IMR-90 (cell line): ENCODE results near the gene SLC12A8. TPM values are rescaled to one million over a fixed set of nuclear protein-coding genes. Genes with fewer than 3 reads are reported as not detected.

Experiments used
- ATAC-seq: fragments of 200-7000 bp; cut with Tn5 transposase; 2 replicates; pipeline ENCODE4 v1.9.1; 2020; ENCODE audit warnings: low read depth, mild to moderate bottlenecking, moderate library complexity
- BruUV-seq: library from RNA; stranded (reverse); fragments of 400-500 nt; replicated peaks from 2 replicates; lab custom pipeline; 2021; lab: Mats Ljungman, UMichigan
- CTCF ChIA-PET: fragments of 300-600 bp; formaldehyde crosslinking; extraction: SDS; loops from one replicate; lab custom pipeline; 2021; ENCODE audit warnings: antibody characterized with exemption; lab: Yijun Ruan, JAX
- POLR2A ChIA-PET: fragments of 300-600 bp; sonication (Branson Sonifier 250); formaldehyde crosslinking; loops from one replicate; lab custom pipeline; 2022; ENCODE audit warnings: antibody characterized with exemption; ENCODE audit not compliant: unreplicated experiment; lab: Charles Lee
- DNase-seq: peaks from one replicate; pipeline ENCODE4 v3.0.0; 2013
- H2AFZ ChIP-seq: replicated peaks from 2 replicates; pipeline ENCODE3; 2013; ENCODE audit warnings: low read length, mild to moderate bottlenecking; ENCODE audit not compliant: poor library complexity
- H2AK5ac ChIP-seq: 2 replicates; pipeline ENCODE4 v1.6.1; 2013; ENCODE audit warnings: low read depth, low read length, inconsistent platforms
- H2AK9ac ChIP-seq: replicated peaks from 2 replicates; pipeline ENCODE3; 2013; ENCODE audit warnings: mild to moderate bottlenecking, low read depth, low read length, moderate library complexity; ENCODE audit not compliant: poor library complexity
- H2BK120ac ChIP-seq: 2 replicates; pipeline ENCODE4 v1.6.1; 2013; ENCODE audit warnings: low read depth, low read length, inconsistent platforms
- H2BK15ac ChIP-seq: 3 replicates; pipeline ENCODE4 v1.6.1; 2013; ENCODE audit warnings: low read depth, low read length, inconsistent platforms
- H2BK20ac ChIP-seq: 2 replicates; pipeline ENCODE4 v1.6.1; 2013; ENCODE audit warnings: low read depth, mild to moderate bottlenecking, inconsistent platforms, low read length, moderate library complexity
- H2BK5ac ChIP-seq: 2 replicates; pipeline ENCODE4 v1.6.1; 2013; ENCODE audit warnings: mild to moderate bottlenecking, low read depth, low read length, inconsistent platforms; ENCODE audit not compliant: poor library complexity, severe bottlenecking
- H3K14ac ChIP-seq: replicated peaks from 2 replicates; pipeline ENCODE4 v1.6.1; 2013; ENCODE audit warnings: low read depth, low read length, inconsistent platforms
- H3K18ac ChIP-seq: 2 replicates; pipeline ENCODE4 v1.6.1; 2013; ENCODE audit warnings: low read depth, low read length, control low read depth
- H3K23ac ChIP-seq: 2 replicates; pipeline ENCODE4 v1.6.1; 2013; ENCODE audit warnings: low read depth, low read length, inconsistent platforms
- H3K27ac ChIP-seq: 2 replicates; pipeline ENCODE4 v1.5.1; 2013; ENCODE audit warnings: mild to moderate bottlenecking, control low read depth, low read length; ENCODE audit not compliant: insufficient read depth
- H3K27me3 ChIP-seq: 2 replicates; pipeline ENCODE4 v1.6.1; 2013; ENCODE audit warnings: low read length; ENCODE audit not compliant: control insufficient read depth, insufficient read depth
- H3K36me3 ChIP-seq: 2 replicates; pipeline ENCODE4 v1.6.1; 2013; ENCODE audit warnings: low read length, mixed read lengths; ENCODE audit not compliant: control insufficient read depth, insufficient read depth
- H3K4ac ChIP-seq: 2 replicates; pipeline ENCODE4 v1.6.1; 2013; ENCODE audit warnings: low read depth, low read length, inconsistent platforms
- H3K4me1 ChIP-seq: 2 replicates; pipeline ENCODE4 v1.6.1; 2013; ENCODE audit warnings: low read length, mixed read lengths; ENCODE audit not compliant: control insufficient read depth, insufficient read depth
- H3K4me2 ChIP-seq: 2 replicates; pipeline ENCODE4 v1.6.1; 2013; ENCODE audit warnings: low read depth, mild to moderate bottlenecking, control low read depth, low read length, moderate library complexity
- H3K4me3 ChIP-seq: 2 replicates; pipeline ENCODE4 v1.5.1; 2013; ENCODE audit warnings: low read depth, mild to moderate bottlenecking, control low read depth, low read length, moderate library complexity; ENCODE audit not compliant: insufficient read depth
- H3K56ac ChIP-seq: 2 replicates; pipeline ENCODE4 v1.6.1; 2013; ENCODE audit warnings: low read length, inconsistent platforms; ENCODE audit not compliant: insufficient read depth; ENCODE audit errors: extremely low read depth
- H3K79me1 ChIP-seq, 2 experiments: 2 replicates each; pipeline ENCODE4 v1.6.1; 2013; ENCODE audit warnings: low read length in 2 of 2, inconsistent platforms in 1 of 2, low read depth in 1 of 2
- H3K9ac ChIP-seq: 2 replicates; pipeline ENCODE4 v1.6.1; 2013; ENCODE audit warnings: low read depth, low read length, control low read depth
- H3K9me1 ChIP-seq: 2 replicates; pipeline ENCODE4 v1.6.1; 2013; ENCODE audit warnings: low read length, inconsistent platforms; ENCODE audit not compliant: insufficient read depth
- H3K9me3 ChIP-seq: 2 replicates; pipeline ENCODE4 v1.6.1; 2013; ENCODE audit warnings: low read length; ENCODE audit not compliant: control insufficient read depth, insufficient read depth
- H4K20me1 ChIP-seq: 2 replicates; pipeline ENCODE4 v1.6.1; 2013; ENCODE audit warnings: low read length, inconsistent platforms; ENCODE audit not compliant: insufficient read depth
- H4K5ac ChIP-seq: 2 replicates; pipeline ENCODE4 v1.6.1; 2013; ENCODE audit warnings: mild to moderate bottlenecking, low read depth, low read length, control low read depth
- H4K8ac ChIP-seq, 2 experiments: 2 replicates each; pipeline ENCODE4 v1.6.1; 2013; ENCODE audit warnings: low read depth in 2 of 2, low read length in 2 of 2, control low read depth in 1 of 2, inconsistent platforms in 1 of 2
- H4K91ac ChIP-seq: 2 replicates; pipeline ENCODE4 v1.6.1; 2013; ENCODE audit warnings: low read depth, low read length, inconsistent platforms; ENCODE audit not compliant: insufficient read depth
- BHLHE40 ChIP-seq: fragments of 150-350 bp; IDR thresholded peaks from 2 replicates; pipeline ENCODE4 v1.6.1; 2016; ENCODE audit warnings: mild to moderate bottlenecking, low read depth, low read length
- CEBPB ChIP-seq: IDR thresholded peaks from 2 replicates; pipeline ENCODE4 v1.6.1; 2012; ENCODE audit warnings: low read depth, low read length, improper control_type of control experiment
- CHD1 ChIP-seq: IDR thresholded peaks from 2 replicates; pipeline ENCODE4 v1.6.1; 2012; ENCODE audit warnings: low read depth, low read length, improper control_type of control experiment
- FOS ChIP-seq: fragments of 150-350 bp; IDR thresholded peaks from 2 replicates; pipeline ENCODE4 v1.6.1; 2016; ENCODE audit warnings: low read depth, low read length
- MAFK ChIP-seq: IDR thresholded peaks from 2 replicates; pipeline ENCODE4 v1.6.1; 2012; ENCODE audit warnings: low read depth, low read length, improper control_type of control experiment
- MAZ ChIP-seq: IDR thresholded peaks from 2 replicates; pipeline ENCODE4 v1.6.1; 2012; ENCODE audit warnings: low read depth, mild to moderate bottlenecking, low read length, improper control_type of control experiment, moderate library complexity, borderline replicate concordance
- NFE2L2 ChIP-seq: fragments of 150-350 bp; IDR thresholded peaks from 2 replicates; pipeline ENCODE4 v1.6.1; 2016; ENCODE audit warnings: low read depth, mild to moderate bottlenecking, low read length
- RFX5 ChIP-seq: IDR thresholded peaks from 2 replicates; pipeline ENCODE4 v1.8.0; 2012; ENCODE audit warnings: low read depth, mild to moderate bottlenecking, low read length, moderate library complexity
- WGBS, 2 experiments: methylation state at CpG; one replicate each; pipeline versions ENCODE4 v1.1.5 to v1.1.7; 2013; ENCODE audit warnings: missing lambda C conversion rate in 2 of 2; ENCODE audit not compliant: insufficient read length in 1 of 2; ENCODE audit errors: extremely low coverage in 2 of 2; 5-methylcytosine and 5-hydroxymethylcytosine counted together
- dilution Hi-C: fragments of 300-500 bp; cut with HindIII; formaldehyde crosslinking; loops from one replicate; pipeline ENCODE4 v1.14.3; 2018; ENCODE audit warnings: low sequenced_read_pairs; ENCODE audit not compliant: unreplicated experiment
- in situ Hi-C: fragments of 300-500 bp; cut with MboI; formaldehyde crosslinking; loops from 3 replicates; pipeline ENCODE4 v1.14.3; 2019; ENCODE audit warnings: low sequenced_read_pairs, inconsistent platforms, mixed read lengths
- intact Hi-C: fragments of 100-400 bp; cut with micrococcal nuclease; formaldehyde crosslinking; loops from 2 replicates; pipeline ENCODE4 v1.10.0; 2022
- polyA plus RNA-seq, 3 experiments: library from polyadenylated mRNA; depleted of rRNA; stranded (reverse); fragments of >200 nt; gene quantifications; 2 replicates each; pipeline ENCODE4 v1.2.3, GENCODE V29; 2012; ENCODE audit warnings: low replicate concordance in 1 of 3
- total RNA-seq: library from RNA; depleted of rRNA; stranded (reverse); fragments of >200 nt; gene quantifications from 2 replicates; pipeline ENCODE4 v1.2.3, GENCODE V29; 2012
- TF ChIP-seq, protein P1 (sequence below): conservative IDR thresholded peaks from 2 replicates; pipeline ENCODE4 v1.5.1; 2012; ENCODE audit warnings: mild to moderate bottlenecking, low read depth, low read length, improper control_type of control experiment
- TF ChIP-seq, protein P2 (sequence below): fragments of 150-350 bp; IDR thresholded peaks from 2 replicates; pipeline ENCODE4 v1.6.1; 2016; ENCODE audit warnings: low read depth, mild to moderate bottlenecking, low read length, moderate library complexity, borderline replicate concordance
- TF ChIP-seq, protein P3 (sequence below): fragments of 150-350 bp; IDR thresholded peaks from 2 replicates; pipeline ENCODE4 v1.6.1; 2017; ENCODE audit warnings: mild to moderate bottlenecking, antibody characterized with exemption, low read length, low read depth

SLC12A8 gene
- total and polyA plus RNA-seq, 2 of the 4 experiments (the other 2 are of a cell fraction) = 2.2 to 4.3 TPM

GRCh38 chr3:125172346-125172745 is 40.2 kb downstream of the SLC12A8 start:
- Histone ChIP-seq H3K14ac (no peak overlapping the region), H2BK15ac (no peak overlapping the region), H3K27me3 (no peaks in the 10 kb centered on the region), H3K9ac (no peak overlapping the region), H2BK5ac (no peak overlapping the region), H4K20me1 (no peaks in the 10 kb centered on the region), H3K9me1 (peaks cover 8% of the 10 kb centered on the region), H3K56ac (no peak overlapping the region), H2AK9ac (no peak overlapping the region), H3K9me3 (peaks cover 2% of the 10 kb centered on the region; the same call in 1 of the 2 replicates), H3K36me3 (no peaks in the 10 kb centered on the region), H3K4ac (no peak overlapping the region), H4K91ac (no peak overlapping the region), H3K23ac (no peak overlapping the region), H2AK5ac (no peak overlapping the region), H2BK20ac (no peak overlapping the region), H3K4me3 (no peak overlapping the region), H2AFZ (no peak overlapping the region), H4K8ac (no peak overlapping the region), H3K18ac (no peak overlapping the region), H3K79me1 (no peaks in the 10 kb centered on the region), H3K4me2 (no peak overlapping the region), H2BK120ac (no peak overlapping the region), H3K4me1 (peaks cover 12% of the 10 kb centered on the region), H3K27ac (no peak overlapping the region), H4K5ac (no peak overlapping the region)
- dilution Hi-C loops = no loop called here
- intact Hi-C loops = no loop called here
- TF ChIP-seq NFE2L2 = no peak
- TF ChIP-seq RFX5 = no peak
- no peak for TF ChIP-seq BHLHE40
- no peak for TF ChIP-seq CHD1
- TF ChIP-seq MAZ = no peak
- TF ChIP-seq, protein P1, sequence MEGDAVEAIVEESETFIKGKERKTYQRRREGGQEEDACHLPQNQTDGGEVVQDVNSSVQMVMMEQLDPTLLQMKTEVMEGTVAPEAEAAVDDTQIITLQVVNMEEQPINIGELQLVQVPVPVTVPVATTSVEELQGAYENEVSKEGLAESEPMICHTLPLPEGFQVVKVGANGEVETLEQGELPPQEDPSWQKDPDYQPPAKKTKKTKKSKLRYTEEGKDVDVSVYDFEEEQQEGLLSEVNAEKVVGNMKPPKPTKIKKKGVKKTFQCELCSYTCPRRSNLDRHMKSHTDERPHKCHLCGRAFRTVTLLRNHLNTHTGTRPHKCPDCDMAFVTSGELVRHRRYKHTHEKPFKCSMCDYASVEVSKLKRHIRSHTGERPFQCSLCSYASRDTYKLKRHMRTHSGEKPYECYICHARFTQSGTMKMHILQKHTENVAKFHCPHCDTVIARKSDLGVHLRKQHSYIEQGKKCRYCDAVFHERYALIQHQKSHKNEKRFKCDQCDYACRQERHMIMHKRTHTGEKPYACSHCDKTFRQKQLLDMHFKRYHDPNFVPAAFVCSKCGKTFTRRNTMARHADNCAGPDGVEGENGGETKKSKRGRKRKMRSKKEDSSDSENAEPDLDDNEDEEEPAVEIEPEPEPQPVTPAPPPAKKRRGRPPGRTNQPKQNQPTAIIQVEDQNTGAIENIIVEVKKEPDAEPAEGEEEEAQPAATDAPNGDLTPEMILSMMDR = no peak
- TF ChIP-seq, protein P2, sequence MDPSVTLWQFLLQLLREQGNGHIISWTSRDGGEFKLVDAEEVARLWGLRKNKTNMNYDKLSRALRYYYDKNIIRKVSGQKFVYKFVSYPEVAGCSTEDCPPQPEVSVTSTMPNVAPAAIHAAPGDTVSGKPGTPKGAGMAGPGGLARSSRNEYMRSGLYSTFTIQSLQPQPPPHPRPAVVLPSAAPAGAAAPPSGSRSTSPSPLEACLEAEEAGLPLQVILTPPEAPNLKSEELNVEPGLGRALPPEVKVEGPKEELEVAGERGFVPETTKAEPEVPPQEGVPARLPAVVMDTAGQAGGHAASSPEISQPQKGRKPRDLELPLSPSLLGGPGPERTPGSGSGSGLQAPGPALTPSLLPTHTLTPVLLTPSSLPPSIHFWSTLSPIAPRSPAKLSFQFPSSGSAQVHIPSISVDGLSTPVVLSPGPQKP = no peak
- TF ChIP-seq CEBPB = no peak
- no peak for TF ChIP-seq MAFK
- TF ChIP-seq, protein P3, sequence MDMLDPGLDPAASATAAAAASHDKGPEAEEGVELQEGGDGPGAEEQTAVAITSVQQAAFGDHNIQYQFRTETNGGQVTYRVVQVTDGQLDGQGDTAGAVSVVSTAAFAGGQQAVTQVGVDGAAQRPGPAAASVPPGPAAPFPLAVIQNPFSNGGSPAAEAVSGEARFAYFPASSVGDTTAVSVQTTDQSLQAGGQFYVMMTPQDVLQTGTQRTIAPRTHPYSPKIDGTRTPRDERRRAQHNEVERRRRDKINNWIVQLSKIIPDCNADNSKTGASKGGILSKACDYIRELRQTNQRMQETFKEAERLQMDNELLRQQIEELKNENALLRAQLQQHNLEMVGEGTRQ = no peak
- no peak for TF ChIP-seq FOS
- no CpG with 5 or more reads among the region's 2 CpGs for WGBS, 2 experiments
- DNase-seq (no peak), ATAC-seq (no peak)
- BruUV-seq = no TSS peak
- in situ Hi-C loops = no loop called here
- CTCF ChIA-PET = no interaction called here
- POLR2A ChIA-PET = no interaction called here
